DND-41 (cell line): ENCODE data around the gene ACTR3C.
"Not testable (repeated sequence)": the region's sequence is repeated elsewhere in the genome, so short reads cannot be mapped to it uniquely, and the experiment has no call there.

Experiments used
- ATAC-seq: fragments of 200-7000 bp; cut with Tn5 transposase; 3 replicates; pipeline ENCODE4 v1.9.1; 2021; ENCODE audit warnings: low read depth; ENCODE audit not compliant: insufficient read depth
- DNase-seq: peaks from one replicate; pipeline ENCODE4 v3.0.0-alpha.2; 2020
- H2AFZ ChIP-seq: 2 replicates; pipeline ENCODE4 v1.6.0; 2012; ENCODE audit warnings: low read depth, low read length
- H3K27ac ChIP-seq: 2 replicates; pipeline ENCODE4 v1.5.1; 2012; ENCODE audit warnings: low read length, inconsistent platforms
- H3K27me3 ChIP-seq: fragments of 200-600 bp; sonication (generic); 2 replicates; pipeline ENCODE4 v1.6.0; 2012; ENCODE audit warnings: low read length, mild to moderate bottlenecking, inconsistent platforms; ENCODE audit not compliant: insufficient read depth, poor library complexity
- H3K36me3 ChIP-seq: 2 replicates; pipeline ENCODE4 v1.5.1; 2012; ENCODE audit warnings: low read length, inconsistent platforms; ENCODE audit not compliant: insufficient read depth
- H3K4me1 ChIP-seq: 2 replicates; pipeline ENCODE4 v1.5.1; 2012; ENCODE audit warnings: mild to moderate bottlenecking, low read length; ENCODE audit not compliant: insufficient read depth
- H3K4me2 ChIP-seq: 2 replicates; pipeline ENCODE4 v1.6.0; 2012; ENCODE audit warnings: mild to moderate bottlenecking, moderate library complexity, low read length, inconsistent platforms; ENCODE audit not compliant: insufficient read depth
- H3K4me3 ChIP-seq, 2 experiments: fragments of 200-600 bp in 1 of 2; shearing (Covaris generic) in 1 of 2; 2 replicates each; pipeline ENCODE4 v1.5.1; 2012 to 2016; ENCODE audit warnings: inconsistent platforms in 2 of 2, low read length in 2 of 2, mild to moderate bottlenecking in 2 of 2, low read depth in 1 of 2, moderate library complexity in 1 of 2
- H3K79me2 ChIP-seq: 2 replicates; pipeline ENCODE4 v1.6.0; 2012; ENCODE audit warnings: low read length, inconsistent platforms; ENCODE audit not compliant: insufficient read depth
- H3K9ac ChIP-seq: 2 replicates; pipeline ENCODE4 v1.6.0; 2012; ENCODE audit warnings: low read depth, mild to moderate bottlenecking, inconsistent platforms, low read length, moderate library complexity
- H3K9me3 ChIP-seq: 2 replicates; pipeline ENCODE4 v1.5.1; 2012; ENCODE audit warnings: low read length, moderate library complexity, mild to moderate bottlenecking, inconsistent platforms; ENCODE audit not compliant: insufficient read depth, severe bottlenecking
- H4K20me1 ChIP-seq: 2 replicates; pipeline ENCODE4 v1.6.0; 2012; ENCODE audit warnings: low read length; ENCODE audit not compliant: insufficient read depth

Gene ACTR3C

DNA sequence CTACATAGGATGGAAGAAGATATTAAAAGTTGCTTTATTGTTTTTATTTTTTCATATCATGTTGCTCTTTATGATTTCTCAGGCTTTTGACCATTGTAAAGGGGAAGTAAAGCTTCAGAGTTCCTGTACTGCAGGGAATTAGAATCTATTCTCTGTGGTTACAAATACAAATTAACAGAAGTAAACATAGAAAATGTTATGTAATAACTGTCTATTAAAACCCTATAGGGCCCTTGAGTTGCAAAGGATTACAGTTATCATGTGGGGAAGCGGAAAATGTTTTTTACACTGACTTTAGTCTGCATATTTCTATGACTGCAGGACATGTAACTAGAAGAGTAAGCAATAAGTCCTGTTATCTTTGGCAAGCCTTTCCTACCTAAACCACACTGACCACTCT, 116.5 kb downstream of the ACTR3C start:
- not testable (repeated sequence) for H3K36me3 ChIP-seq, H3K4me1 ChIP-seq, H4K20me1 ChIP-seq, H3K9me3 ChIP-seq, H3K79me2 ChIP-seq, H3K9ac ChIP-seq, H3K4me3 ChIP-seq, DNase-seq, H2AFZ ChIP-seq, H3K27me3 ChIP-seq, H3K4me2 ChIP-seq, H3K27ac ChIP-seq, ATAC-seq

DNA sequence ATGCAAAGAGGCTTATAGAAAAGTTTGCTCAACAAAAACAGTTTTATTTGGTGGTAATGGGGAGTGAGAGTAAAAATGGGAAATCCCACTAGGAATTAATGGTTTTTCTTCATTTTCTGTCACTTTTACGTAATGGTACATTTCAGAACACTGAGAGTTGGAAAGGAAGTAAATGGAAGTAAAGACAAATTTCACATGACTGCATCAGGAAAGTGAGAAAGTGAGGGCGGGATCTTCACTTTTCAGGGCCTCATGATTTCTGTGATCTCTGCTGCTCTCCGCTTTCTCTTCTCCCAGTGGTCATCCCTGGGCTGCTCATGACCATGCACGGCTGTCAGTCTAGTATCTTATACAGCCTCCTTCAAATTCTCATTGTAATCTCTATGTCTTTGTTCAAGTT, 117.5 kb downstream of the ACTR3C start:
- ATAC-seq = not testable (repeated sequence)

DNA sequence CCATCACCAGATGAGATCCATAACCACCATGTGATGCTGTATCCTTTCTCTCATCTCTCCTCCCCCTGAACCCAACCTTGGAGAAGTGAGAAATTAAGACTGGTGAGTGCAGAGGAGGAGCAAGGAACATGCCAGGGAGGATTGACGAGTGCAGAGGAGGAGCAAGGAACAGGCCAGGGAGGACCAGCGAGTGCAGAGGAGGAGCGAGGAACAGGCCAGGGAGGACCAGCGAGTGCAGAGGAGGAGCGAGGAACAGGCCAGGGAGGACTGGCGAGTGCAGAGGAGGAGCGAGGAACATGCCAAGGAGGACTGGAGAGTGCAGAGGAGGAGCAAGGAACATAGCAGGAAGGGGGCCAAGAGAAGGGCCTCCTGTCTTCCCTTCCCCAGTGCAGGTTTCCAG, 118.8 kb downstream of the ACTR3C start:
- not testable (repeated sequence) for DNase-seq, H3K9me3 ChIP-seq, H3K27me3 ChIP-seq, H3K79me2 ChIP-seq, H3K27ac ChIP-seq, H3K36me3 ChIP-seq, H3K4me3 ChIP-seq, H3K4me1 ChIP-seq, H3K9ac ChIP-seq, H4K20me1 ChIP-seq, H3K4me2 ChIP-seq, H2AFZ ChIP-seq, ATAC-seq

More for the DNA sequence above, 117.5 kb downstream of the ACTR3C start:
- H3K4me1 ChIP-seq, H3K9ac ChIP-seq, H3K36me3 ChIP-seq, H3K27me3 ChIP-seq, H2AFZ ChIP-seq, H3K27ac ChIP-seq, H3K4me2 ChIP-seq, DNase-seq, H3K4me3 ChIP-seq, H3K9me3 ChIP-seq, H3K79me2 ChIP-seq, H4K20me1 ChIP-seq: not testable (repeated sequence)

- H3K79me2 ChIP-seq, ATAC-seq, H4K20me1 ChIP-seq, H3K27me3 ChIP-seq, H3K9ac ChIP-seq, H2AFZ ChIP-seq, H3K27ac ChIP-seq, H3K4me2 ChIP-seq, H3K9me3 ChIP-seq, H3K36me3 ChIP-seq, H3K4me3 ChIP-seq, H3K4me1 ChIP-seq, DNase-seq: not testable (repeated sequence)
Measured at GRCh38 chr7:150202894-150203293, 120.5 kb downstream of the ACTR3C start.
